Ovary (tissue), 3 donors: ENCODE data around the gene LMX1A.

Experiments
- CTCF ChIP-seq, 3 donors: fragments of 450-650 bp in 2 of 3; fragments of 200-600 bp in 1 of 3; IDR thresholded peaks; one replicate each; pipeline versions ENCODE4 v1.5.1 to v1.8.0; 2016 to 2022; ENCODE audit warnings: antibody characterized with exemption in 3 of 3, mild to moderate bottlenecking in 1 of 3
- EP300 ChIP-seq: sonication (generic); formaldehyde crosslinking; IDR thresholded peaks from one replicate; pipeline ENCODE4 v1.6.1; 2017; ENCODE audit warnings: antibody characterized with exemption
- POLR2A ChIP-seq: fragments of 450-650 bp; IDR thresholded peaks from one replicate; pipeline ENCODE4 v1.6.1; 2017; ENCODE audit warnings: antibody characterized with exemption, mild to moderate bottlenecking, moderate library complexity
- donor health status: DM: no; HTN: no; CAD: no.

- TF ChIP-seq CTCF (IDR thresholded peaks at IDR 0.05) = no peak
- no peak for TF ChIP-seq POLR2A
- TF ChIP-seq EP300 = no peak
Observed at GRCh38 chr1:165329104-165329503, 27.4 kb downstream of the LMX1A start.
